GM10248 (cell line): ENCODE results near the gene MAPKAPK5.

Experiments used
- CTCF ChIA-PET: fragments of 300-600 bp; sonication (Branson Sonifier 250); formaldehyde crosslinking; extraction: SDS; loops from one replicate; lab custom pipeline; 2021; ENCODE audit warnings: antibody characterized with exemption; lab: Yijun Ruan, JAX
- POLR2A ChIA-PET: fragments of 350-650 bp; sonication (Branson Sonifier 250); formaldehyde crosslinking; extraction: SDS; loops from one replicate; lab custom pipeline; 2020; ENCODE audit warnings: antibody characterized with exemption; lab: Yijun Ruan, JAX
- DNase-seq: peaks from one replicate; pipeline ENCODE4 v3.0.0; 2012; ENCODE audit errors: extremely low spot score
- TF ChIP-seq, protein P1 (sequence below): IDR thresholded peaks from 2 replicates; pipeline ENCODE4 v1.5.1; 2012; ENCODE audit warnings: mild to moderate bottlenecking, low read depth; ENCODE audit errors: extremely low read depth, missing control alignments, control extremely low read depth

Gene MAPKAPK5, protein sequence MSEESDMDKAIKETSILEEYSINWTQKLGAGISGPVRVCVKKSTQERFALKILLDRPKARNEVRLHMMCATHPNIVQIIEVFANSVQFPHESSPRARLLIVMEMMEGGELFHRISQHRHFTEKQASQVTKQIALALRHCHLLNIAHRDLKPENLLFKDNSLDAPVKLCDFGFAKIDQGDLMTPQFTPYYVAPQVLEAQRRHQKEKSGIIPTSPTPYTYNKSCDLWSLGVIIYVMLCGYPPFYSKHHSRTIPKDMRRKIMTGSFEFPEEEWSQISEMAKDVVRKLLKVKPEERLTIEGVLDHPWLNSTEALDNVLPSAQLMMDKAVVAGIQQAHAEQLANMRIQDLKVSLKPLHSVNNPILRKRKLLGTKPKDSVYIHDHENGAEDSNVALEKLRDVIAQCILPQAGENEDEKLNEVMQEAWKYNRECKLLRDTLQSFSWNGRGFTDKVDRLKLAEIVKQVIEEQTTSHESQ

DNA sequence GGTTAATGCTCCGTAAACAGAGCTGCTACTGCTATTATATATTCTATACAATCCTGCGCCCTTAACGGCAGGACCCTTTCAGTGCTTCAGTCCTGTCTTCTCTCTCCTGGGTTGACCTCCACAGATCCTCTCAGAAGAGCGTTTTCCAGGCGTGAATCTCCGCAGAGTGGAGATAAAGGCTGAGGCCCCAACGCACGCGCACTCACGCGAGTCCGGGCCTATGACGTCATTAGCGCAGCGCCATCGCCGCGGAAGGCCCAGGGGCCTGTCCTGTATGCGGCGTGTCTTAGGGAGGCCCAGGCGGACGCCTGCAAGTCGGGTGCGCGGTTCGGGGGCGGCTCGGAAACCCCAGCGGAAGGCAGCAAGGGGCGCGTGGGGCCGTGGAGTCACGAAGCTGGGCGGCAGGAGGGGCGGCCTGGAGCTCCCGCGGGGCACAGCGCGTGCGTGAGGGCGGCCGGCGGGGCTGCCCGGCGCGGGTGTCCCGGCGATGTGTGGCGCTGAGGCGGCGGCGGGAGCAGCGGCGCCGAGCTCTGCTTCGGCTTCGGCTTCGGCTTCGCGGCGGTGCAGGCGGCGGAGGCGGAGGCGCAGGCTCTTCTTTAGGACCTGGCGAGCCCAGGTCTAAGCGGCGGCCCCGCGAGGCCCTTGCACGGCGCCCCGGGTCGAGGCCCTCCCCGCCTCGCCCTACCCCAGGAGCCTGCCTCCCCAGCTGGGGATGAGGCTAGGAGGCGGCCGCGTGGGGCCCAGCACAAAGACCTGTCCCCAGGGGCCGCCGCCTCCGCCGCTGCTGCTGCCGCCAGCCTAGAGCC is at the start of gene MAPKAPK5:
MAPKAPK5 (plus strand) TSS at position 479 of the 806 bp plus-strand sequence. CDS start 506 bp downstream, outside the sequence.
- ChIA-PET POLR2A (no interaction called here), CTCF (interaction anchor here (1.1 to 1.8 kb wide), 2 partner anchors 16 to 27 kb away, joined by 4 to 6 read pairs; no protein-coding TSS in a partner anchor)
- TF ChIP-seq, protein P1, sequence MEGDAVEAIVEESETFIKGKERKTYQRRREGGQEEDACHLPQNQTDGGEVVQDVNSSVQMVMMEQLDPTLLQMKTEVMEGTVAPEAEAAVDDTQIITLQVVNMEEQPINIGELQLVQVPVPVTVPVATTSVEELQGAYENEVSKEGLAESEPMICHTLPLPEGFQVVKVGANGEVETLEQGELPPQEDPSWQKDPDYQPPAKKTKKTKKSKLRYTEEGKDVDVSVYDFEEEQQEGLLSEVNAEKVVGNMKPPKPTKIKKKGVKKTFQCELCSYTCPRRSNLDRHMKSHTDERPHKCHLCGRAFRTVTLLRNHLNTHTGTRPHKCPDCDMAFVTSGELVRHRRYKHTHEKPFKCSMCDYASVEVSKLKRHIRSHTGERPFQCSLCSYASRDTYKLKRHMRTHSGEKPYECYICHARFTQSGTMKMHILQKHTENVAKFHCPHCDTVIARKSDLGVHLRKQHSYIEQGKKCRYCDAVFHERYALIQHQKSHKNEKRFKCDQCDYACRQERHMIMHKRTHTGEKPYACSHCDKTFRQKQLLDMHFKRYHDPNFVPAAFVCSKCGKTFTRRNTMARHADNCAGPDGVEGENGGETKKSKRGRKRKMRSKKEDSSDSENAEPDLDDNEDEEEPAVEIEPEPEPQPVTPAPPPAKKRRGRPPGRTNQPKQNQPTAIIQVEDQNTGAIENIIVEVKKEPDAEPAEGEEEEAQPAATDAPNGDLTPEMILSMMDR: no peak
- peak; percentile 96 for DNase-seq

DNA sequence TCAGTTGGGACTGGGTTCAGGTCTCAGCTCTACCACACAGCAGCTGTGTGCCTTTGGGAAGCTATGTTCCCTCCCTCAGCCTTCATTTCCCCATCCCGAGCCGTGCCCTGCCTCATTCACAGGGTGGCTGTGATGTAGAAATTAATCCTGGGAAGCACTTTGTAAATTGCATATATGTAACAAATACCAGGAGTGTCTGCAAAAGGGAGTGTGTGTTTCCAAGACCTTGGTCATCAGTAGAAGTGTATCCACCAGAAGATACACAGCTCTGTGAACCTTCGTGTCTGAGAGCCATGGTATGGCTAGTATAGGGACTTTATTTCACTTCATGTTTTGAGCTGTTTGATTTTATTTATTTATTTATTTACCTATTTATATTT is 49.2 kb upstream of the MAPKAPK5 start:
- TF ChIP-seq, protein P1: no peak
- no peak for DNase-seq
- ChIA-PET POLR2A (interaction anchor here (0.6 kb wide), 1 partner anchor 183 kb away, joined by 7 read pairs; no protein-coding TSS in a partner anchor), CTCF (interaction anchor here (1.1 kb wide), 1 partner anchor 20 kb away, joined by 3 read pairs; no protein-coding TSS in a partner anchor)

DNA sequence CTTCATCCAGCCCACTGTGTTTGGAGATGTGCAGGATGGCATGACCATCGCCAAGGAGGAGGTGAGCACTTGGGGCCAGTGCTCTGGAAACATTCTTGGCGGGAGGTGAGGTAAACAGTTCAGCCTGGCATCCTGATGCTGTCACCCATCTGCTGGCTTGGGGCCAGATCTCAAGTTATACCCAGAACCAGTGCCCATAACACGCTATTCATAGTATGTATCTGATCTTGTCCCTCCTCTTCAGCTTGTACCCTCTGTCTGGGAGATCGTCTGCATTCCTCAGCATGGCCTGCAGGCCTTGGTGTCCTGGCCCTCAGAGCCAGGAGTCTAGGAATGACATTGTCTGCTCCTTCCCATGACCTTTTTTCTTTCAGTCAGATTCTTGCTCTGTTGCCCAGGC is 43.8 kb upstream of the MAPKAPK5 start:
- ChIA-PET POLR2A (no interaction called here), CTCF (interaction anchor here (1.1 to 2.2 kb wide), 3 partner anchors 11 to 23 kb away, joined by 3 to 5 read pairs (median 5); no protein-coding TSS in a partner anchor)
- DNase-seq: no peak
- TF ChIP-seq, protein P1: no peak

DNA sequence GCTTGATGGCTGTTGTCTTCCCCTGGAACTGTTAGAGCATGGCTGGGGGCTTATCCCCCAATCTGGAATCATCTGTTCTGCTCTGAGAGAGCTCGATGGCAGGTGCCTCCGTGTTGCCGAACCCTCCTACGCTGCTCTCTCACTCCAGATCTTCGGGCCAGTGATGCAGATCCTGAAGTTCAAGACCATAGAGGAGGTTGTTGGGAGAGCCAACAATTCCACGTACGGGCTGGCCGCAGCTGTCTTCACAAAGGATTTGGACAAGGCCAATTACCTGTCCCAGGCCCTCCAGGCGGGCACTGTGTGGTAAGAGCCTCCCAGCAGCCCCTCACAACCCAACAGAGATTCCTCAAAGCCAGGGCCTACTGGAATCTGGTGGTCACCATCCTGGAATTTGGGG is 42.3 kb upstream of the MAPKAPK5 start:
- ChIA-PET POLR2A (no interaction called here), CTCF (interaction anchor here (0.9 to 2.3 kb wide), 3 partner anchors 8 to 13 kb away, joined by 3 to 19 read pairs (median 5); no protein-coding TSS in a partner anchor)
- TF ChIP-seq, protein P1: no peak
- DNase-seq: no peak

DNA sequence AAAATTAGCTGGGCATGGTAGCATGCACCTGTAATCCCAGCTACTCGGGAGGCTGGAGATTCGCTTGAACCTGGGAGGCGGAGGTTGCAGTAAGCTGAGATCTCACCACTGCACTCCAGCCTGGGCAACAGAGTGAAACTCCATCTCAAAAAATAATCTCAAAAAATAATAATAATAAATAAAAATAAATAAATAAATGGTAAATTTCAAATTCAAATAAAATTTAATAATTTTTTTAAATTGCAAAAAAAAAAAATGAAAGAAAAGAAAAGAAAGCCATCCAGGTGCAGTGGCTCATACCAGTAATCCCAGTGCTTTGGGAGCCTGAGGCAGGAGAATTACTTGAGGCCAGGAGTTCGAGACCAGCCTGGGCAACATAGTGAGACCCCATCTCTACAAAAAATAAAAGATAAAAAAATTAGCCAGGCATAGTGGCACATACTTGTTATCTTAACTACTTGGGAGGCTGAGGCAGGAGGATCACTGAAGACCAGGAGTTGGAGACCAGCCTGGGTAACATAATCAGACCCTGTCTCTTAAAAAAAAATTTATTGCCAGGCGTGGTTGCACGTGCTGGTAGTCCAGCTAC is 38.9 kb upstream of the MAPKAPK5 start:
- CTCF ChIA-PET: no interaction called here
- DNase-seq: no peak
- TF ChIP-seq, protein P1: no peak
- POLR2A ChIA-PET: no interaction called here
